Thoracic aorta (tissue), 2 donors: ENCODE measurements around the gene CNGA2. TPM values are rescaled to one million over a fixed set of nuclear protein-coding genes. Genes with fewer than 3 reads are reported as not detected.

Experiments
- ATAC-seq: fragments of 150-250 bp; one replicate; pipeline ENCODE4 v1.8.0; 2017; ENCODE audit warnings: low read depth; ENCODE audit not compliant: insufficient number of reproducible peaks, low FRiP score
- DNase-seq: peaks from one replicate; pipeline ENCODE4 v3.0.0-alpha.2; 2020; ENCODE audit warnings: low spot score
- H3K27ac ChIP-seq, 2 donors: fragments of 200-600 bp; sonication (generic); 1 replicate in 1 of 2; 2 replicates in 1 of 2; pipeline ENCODE4 v1.5.1; 2016; ENCODE audit warnings: mild to moderate bottlenecking in 2 of 2, moderate library complexity in 2 of 2
- H3K27me3 ChIP-seq: fragments of 200-600 bp; sonication (generic); replicated peaks from 2 replicates; pipeline ENCODE4 v1.6.0; 2016; ENCODE audit warnings: mild to moderate bottlenecking; ENCODE audit not compliant: insufficient read depth
- H3K36me3 ChIP-seq: fragments of 200-600 bp; sonication (generic); one replicate; pipeline ENCODE4 v1.5.1; 2016
- H3K4me1 ChIP-seq, 2 donors: fragments of 200-600 bp; sonication (generic); 1 replicate in 1 of 2; 2 replicates in 1 of 2; pipeline versions ENCODE4 v1.5.1 to v1.6.0; 2016; ENCODE audit warnings: low read depth in 2 of 2, mild to moderate bottlenecking in 1 of 2; ENCODE audit not compliant: control insufficient read depth in 1 of 2
- H3K4me3 ChIP-seq: fragments of 200-600 bp; sonication (generic); 2 replicates; pipeline ENCODE4 v1.5.1; 2016; ENCODE audit warnings: mild to moderate bottlenecking
- H3K9me3 ChIP-seq: fragments of 200-600 bp; sonication (generic); 2 replicates; pipeline ENCODE4 v1.5.1; 2016
- CTCF ChIP-seq: fragments of 200-600 bp; sonication (generic); IDR thresholded peaks from one replicate; pipeline ENCODE4 v1.5.1; 2019; ENCODE audit warnings: antibody characterized with exemption
- total RNA-seq, 2 donors: library from RNA; depleted of rRNA; stranded (reverse); fragments of >200 nt; gene quantifications; one replicate each; pipeline versions ENCODE4 v1.1.0 to v1.2.3, GENCODE V29; 2016

The CNGA2 gene
- total RNA-seq, 2 donors from 2014 or later, result not detected

GRCh38 chrX:151776936-151777335, 42.4 kb downstream of the CNGA2 start:
- no peaks in the 10 kb centered on the region for H3K36me3 ChIP-seq
- TF ChIP-seq CTCF, result no peak
- ATAC-seq, result no peak
- no peak overlapping the region for H3K27ac ChIP-seq
- no peaks in the 10 kb centered on the region for H3K27me3 ChIP-seq
- no peak overlapping the region for H3K4me3 ChIP-seq
- no peak for DNase-seq
- no peaks in the 10 kb centered on the region for H3K9me3 ChIP-seq
- no peaks in the 10 kb centered on the region for H3K4me1 ChIP-seq

GRCh38 chrX:151779258-151779657, 44.7 kb downstream of the CNGA2 start:
- no peaks in the 10 kb centered on the region for H3K9me3 ChIP-seq
- no peak overlapping the region for H3K27ac ChIP-seq
- no peak for TF ChIP-seq CTCF
- ATAC-seq (no peak), DNase-seq (no peak)
- no peaks in the 10 kb centered on the region for H3K4me1 ChIP-seq
- no peaks in the 10 kb centered on the region for H3K27me3 ChIP-seq
- no peak overlapping the region for H3K4me3 ChIP-seq
- no peaks in the 10 kb centered on the region for H3K36me3 ChIP-seq

GRCh38 chrX:151780621-151781020, 46.1 kb downstream of the CNGA2 start:
- Histone ChIP-seq H3K27ac (no peak overlapping the region), H3K9me3 (no peaks in the 10 kb centered on the region), H3K4me3 (no peak overlapping the region), H3K27me3 (no peaks in the 10 kb centered on the region), H3K36me3 (no peaks in the 10 kb centered on the region), H3K4me1 (no peaks in the 10 kb centered on the region)
- DNase-seq (no peak), ATAC-seq (no peak)
- TF ChIP-seq CTCF, result no peak

- ATAC-seq (peak; percentile 73), DNase-seq (peak; percentile 31)
- Histone ChIP-seq H3K27me3 (no peaks in the 10 kb centered on the region), H3K27ac (peak overlapping the region; percentile 45 to 57), H3K9me3 (no peaks in the 10 kb centered on the region), H3K4me3 (no peak overlapping the region), H3K4me1 (peaks cover 6 to 23% of the 10 kb centered on the region in 2 donors), H3K36me3 (no peaks in the 10 kb centered on the region)
- no peak for TF ChIP-seq CTCF
Observed at GRCh38 chrX:151789179-151789800, 54.7 kb downstream of the CNGA2 start.

- no peak for ATAC-seq
- no peak for TF ChIP-seq CTCF
Observed at GRCh38 chrX:151790481-151791160, 56.1 kb downstream of the CNGA2 start.

More at GRCh38 chrX:151790481-151791160, 56.1 kb downstream of the CNGA2 start:
- no peaks in the 10 kb centered on the region for H3K27me3 ChIP-seq
- no peaks in the 10 kb centered on the region for H3K9me3 ChIP-seq
- peaks cover 6 to 23% of the 10 kb centered on the region in 2 donors for H3K4me1 ChIP-seq
- DNase-seq, result no peak
- H3K36me3 ChIP-seq, result no peaks in the 10 kb centered on the region
- peak overlapping the region in 1 of 2 donors; percentile 57 for H3K27ac ChIP-seq
- no peak overlapping the region for H3K4me3 ChIP-seq
